ENCODE measurements around the gene RER1.
"Not testable (repeated sequence)": the region's sequence is repeated elsewhere in the genome, so short reads cannot be mapped to it uniquely, and the experiment has no call there.

Gene RER1

GRCh38 chr1:2426540-2426939 is 34.9 kb downstream of the RER1 start:
- DNase-seq (ENCODE audit: low spot score), result no peak

GRCh38 chr1:2427051-2427450 is 35.4 kb downstream of the RER1 start:
- DNase-seq (ENCODE audit: low spot score), result no peak

DNA sequence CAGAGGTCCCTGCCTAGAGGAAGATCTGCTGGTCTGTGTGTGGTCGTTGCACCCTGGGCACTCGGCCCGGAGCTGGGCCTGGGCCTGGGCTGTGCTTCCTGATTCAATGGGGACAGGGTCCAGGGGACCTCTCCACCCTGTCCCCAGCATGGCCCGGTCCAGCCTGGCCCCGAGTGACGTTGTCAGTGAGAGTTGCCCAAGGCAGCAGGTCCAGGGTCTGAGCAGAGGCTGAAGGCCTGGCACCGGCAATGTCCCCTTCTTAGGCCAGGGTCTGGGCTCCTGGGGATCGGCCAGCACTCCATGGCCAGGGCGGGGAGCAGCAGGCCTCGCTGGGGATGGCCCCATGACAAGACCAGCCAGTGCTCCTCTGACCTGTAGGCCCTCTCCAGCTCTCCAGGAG is 36.3 kb downstream of the RER1 start:
- no peak for DNase-seq (ENCODE audit: low spot score)

DNA sequence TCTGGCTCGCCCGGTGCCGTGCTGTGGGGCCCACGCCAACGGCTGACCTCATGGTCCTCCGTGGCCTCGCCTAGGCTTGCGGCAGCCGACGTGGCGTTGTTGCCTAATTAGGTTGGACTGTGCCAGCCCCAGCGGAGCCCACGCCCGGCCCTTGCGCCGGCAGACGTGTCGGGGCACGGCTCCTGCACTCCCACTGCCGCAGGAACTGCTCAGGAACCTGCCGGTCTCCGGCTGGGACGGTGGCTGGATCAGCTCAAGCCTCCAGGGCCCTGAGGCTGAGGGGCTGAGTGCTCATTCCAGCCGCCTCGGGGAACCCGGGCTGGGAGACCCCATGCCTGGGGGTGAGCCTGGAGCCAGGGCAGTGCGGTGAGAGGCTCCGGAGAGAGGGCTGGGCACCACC is 36.8 kb downstream of the RER1 start:
- no peak for DNase-seq (ENCODE audit: low spot score)

GRCh38 chr1:2429780-2430591 is 38.3 kb downstream of the RER1 start:
- no peak for DNase-seq (ENCODE audit: low spot score)

- DNase-seq (ENCODE audit: low spot score), result no peak
Measured at GRCh38 chr1:2430592-2430973, 38.9 kb downstream of the RER1 start.

DNA sequence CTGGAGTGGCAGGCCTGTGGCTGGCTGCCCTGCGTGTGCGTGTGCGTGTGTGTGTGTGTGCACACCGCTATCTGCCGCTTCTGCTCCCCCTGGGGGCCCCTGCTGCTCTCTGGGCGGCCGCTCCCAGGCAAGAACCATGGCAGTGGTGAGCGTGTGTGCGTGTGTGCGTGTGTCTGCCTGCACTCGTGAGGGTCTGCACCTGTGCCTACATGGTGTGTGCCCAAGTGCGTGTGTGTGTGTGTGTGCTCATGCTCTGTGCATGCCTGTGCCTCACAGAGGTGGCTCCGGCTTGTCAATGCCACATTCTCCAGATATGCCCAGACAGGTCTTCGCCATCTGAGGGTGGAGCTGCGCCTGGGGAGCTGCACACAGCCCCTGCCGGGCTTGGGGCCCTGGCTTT is 39.5 kb downstream of the RER1 start:
- no peak for DNase-seq (ENCODE audit: low spot score)

GRCh38 chr1:2431518-2431917 is 39.9 kb downstream of the RER1 start:
- DNase-seq (ENCODE audit: low spot score), result no peak

- no peak for DNase-seq (ENCODE audit: low spot score)
Measured at GRCh38 chr1:2432441-2432844, 40.8 kb downstream of the RER1 start.

DNA sequence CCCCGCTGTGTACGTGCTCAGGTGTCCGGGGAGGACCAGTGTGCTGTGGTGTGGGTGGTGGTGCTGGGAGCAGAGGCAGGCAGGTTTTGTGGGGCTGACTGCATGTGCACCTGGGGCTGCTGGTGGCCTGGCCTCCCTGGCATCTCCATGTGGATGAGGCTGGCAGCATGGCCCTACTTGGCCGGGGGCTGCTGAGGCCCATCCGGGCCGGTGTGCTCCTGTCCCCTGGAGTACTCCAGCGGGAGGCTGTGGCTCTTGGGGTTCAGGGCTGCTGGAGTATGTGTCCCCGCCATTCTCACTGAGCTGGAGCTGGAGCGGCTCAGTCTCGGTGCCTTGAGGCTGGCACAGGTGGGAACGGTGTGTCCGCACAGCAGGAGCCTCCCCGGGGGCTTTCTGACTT is 41.6 kb downstream of the RER1 start:
- no peak for DNase-seq (ENCODE audit: low spot score)

GRCh38 chr1:2433936-2434655 is 42.5 kb downstream of the RER1 start:
- DNase-seq (ENCODE audit: low spot score), result no peak

- no peak for DNase-seq (ENCODE audit: low spot score)
Measured at GRCh38 chr1:2435091-2435490, 43.5 kb downstream of the RER1 start.

DNA sequence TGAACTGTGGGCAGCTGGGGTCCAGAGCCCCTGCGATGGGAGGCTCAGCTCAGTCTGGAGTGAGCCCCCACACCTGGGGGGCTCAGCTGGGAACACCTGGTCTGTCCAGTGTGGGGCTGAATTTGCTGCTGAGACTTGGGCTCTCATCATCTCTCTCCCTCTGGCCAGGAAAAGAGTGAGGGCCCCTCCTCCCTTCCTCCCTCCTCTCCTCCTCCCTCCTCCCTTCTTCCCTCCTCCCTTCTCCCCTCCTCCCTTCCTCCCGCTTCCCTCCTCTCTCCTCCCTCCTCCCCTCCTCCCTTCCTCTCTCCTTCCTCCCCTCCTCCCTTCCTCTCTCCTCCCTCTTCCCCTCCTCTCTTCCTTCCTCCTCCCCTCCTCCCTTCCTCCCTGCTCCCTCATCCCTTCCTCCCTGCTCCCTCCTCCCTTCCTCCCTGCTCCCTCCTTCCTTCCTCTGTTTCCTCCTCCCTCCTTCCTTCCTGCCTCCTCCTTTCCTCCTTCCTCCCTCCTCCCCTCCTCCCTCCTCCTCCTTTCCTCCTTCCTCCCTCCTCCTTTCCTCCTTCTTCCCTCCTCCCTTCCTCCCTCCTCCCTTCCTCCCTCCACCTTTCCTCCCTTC is 44.2 kb downstream of the RER1 start:
- no peak for DNase-seq (ENCODE audit: low spot score)

DNA sequence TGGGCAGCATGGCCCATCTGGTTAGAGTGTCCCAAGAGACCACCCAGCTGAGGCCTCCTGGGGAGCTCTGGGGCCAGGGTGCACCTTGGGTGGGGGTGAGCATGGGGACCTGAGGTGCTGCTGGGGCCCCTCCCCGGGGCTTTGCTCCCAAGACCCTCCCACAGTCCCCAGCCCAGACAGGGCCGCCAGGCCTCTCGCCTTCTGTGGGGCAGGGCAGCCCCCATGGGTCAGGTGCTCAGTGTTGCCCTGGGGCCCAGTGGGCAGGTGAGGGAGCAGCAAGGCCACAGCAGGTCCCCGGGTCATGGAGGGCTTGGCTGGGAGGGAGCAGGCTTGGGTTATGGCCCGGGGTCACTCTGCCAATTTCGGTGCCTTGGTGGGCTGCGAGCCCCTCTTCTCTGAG is 45.2 kb downstream of the RER1 start:
- no peak for DNase-seq (ENCODE audit: low spot score)

GRCh38 chr1:2437617-2438016 is 46.0 kb downstream of the RER1 start:
- no peak for DNase-seq (ENCODE audit: low spot score)

DNA sequence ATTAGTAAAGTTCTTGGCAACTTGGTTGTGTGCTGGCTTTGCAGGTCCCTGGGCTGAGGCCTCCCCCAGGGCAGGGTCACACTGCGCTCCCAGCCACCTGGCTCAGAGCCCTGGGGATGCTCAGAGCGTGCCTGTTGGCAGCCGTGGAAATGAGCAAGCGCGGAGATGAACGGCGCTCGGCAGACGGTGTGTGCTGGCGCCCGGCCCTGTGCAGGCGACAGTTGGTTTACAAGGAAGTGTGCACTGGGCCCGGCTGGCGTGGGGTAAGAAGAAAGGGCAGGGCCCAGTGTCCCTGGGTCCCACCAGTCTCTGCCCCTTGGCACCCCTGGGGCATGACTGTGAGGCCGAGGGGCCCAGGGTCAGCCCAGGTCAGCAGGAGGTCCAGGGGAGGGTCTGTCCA is 46.4 kb downstream of the RER1 start:
- DNase-seq (ENCODE audit: low spot score), result no peak

DNA sequence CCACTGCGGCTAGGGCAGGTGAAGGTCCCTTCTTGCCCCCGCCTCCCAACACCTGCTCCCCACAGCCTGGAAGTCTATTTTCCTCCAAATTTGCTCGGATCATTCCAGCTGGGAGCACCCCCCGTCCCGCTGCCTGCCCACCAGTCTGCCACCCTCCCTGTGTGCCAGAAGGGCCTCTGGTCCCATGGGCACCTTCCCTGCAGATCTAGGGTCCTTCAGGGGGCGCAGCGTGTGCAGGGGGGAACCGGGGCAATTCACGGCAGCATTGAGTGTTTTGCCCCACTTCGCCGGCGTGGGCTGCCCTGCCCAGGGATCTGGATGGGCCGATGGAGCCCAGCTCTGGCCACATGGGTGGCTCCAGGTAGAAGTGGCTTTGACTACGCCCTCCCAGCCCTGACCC is 47.0 kb downstream of the RER1 start:
- no peak for DNase-seq (ENCODE audit: low spot score)

GRCh38 chr1:2439369-2439768 is 47.7 kb downstream of the RER1 start:
- no peak for DNase-seq (ENCODE audit: low spot score)

GRCh38 chr1:2440346-2440745 is 48.7 kb downstream of the RER1 start:
- not testable (repeated sequence) for DNase-seq (ENCODE audit: low spot score)

- DNase-seq (ENCODE audit: low spot score), result no peak
Measured at GRCh38 chr1:2441746-2442145, 50.1 kb downstream of the RER1 start.

- no peak for DNase-seq (ENCODE audit: low spot score)
Measured at GRCh38 chr1:2442661-2443060, 51.0 kb downstream of the RER1 start.

GRCh38 chr1:2443277-2444137 is 51.9 kb downstream of the RER1 start:
- DNase-seq (ENCODE audit: low spot score), result no peak
